Measurements from ENCODE around the gene HS3ST6. TPM values are rescaled to one million over a fixed set of nuclear protein-coding genes. Genes with fewer than 3 reads are reported as not detected.

The HS3ST6 gene
- total RNA-seq, 1 donor from 2014 or later: not detected

DNA sequence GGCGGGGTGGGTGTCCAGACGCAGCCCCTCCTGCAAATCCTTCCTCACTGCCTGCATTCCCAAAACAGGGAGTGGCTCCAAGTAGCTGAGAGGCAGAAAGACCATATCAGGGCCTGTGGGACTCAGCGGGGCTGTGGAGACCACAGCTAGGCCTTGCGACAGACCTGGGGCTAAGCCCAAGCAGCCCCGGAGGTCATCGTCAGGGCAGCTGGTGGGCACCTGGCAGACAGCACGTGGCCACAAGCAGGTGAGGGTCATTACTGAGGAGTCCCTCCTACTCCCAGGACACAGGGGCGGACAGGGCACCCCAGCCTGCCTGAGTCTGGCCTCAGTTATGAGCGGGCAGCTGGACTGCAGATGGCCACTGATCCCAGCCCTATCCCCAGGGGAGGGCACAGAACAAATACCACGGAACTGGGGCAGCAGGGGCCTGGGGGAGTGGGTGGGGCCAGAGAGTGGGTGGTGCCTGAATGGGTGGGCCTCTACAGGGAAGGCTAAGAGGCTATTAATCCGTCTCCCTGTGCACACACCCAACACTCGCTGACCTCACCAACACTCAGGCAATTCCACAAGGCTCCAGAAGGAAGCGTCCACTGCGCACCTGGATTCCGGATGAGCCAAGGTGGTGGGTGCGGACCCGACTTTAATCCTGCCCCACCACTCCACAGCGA, 8.5 kb downstream of the HS3ST6 start:
- FAIRE-seq (no peak), DNase-seq (ENCODE audit: low read depth) (no peak)
- TF ChIP-seq CTCF (IDR thresholded peaks at IDR 0.05; ENCODE audit: insufficient read depth, low read length, severe bottlenecking): no peak
- H3K27me3 ChIP-seq (ENCODE audit: control insufficient read depth, insufficient read depth, low read length): peaks cover 6% of the 10 kb centered on the region
- H3K36me3 ChIP-seq (ENCODE audit: control insufficient read depth, insufficient read depth, low read length): no peaks in the 10 kb centered on the region
- H3K4me3 ChIP-seq (ENCODE audit: low read depth, low read length): no peak overlapping the region

- FAIRE-seq (no peak), DNase-seq (ENCODE audit: low read depth) (no peak)
- TF ChIP-seq CTCF (IDR thresholded peaks at IDR 0.05; ENCODE audit: insufficient read depth, low read length, severe bottlenecking): no peak
- H3K27me3 ChIP-seq (ENCODE audit: control insufficient read depth, insufficient read depth, low read length): peaks cover 8% of the 10 kb centered on the region
- no peak overlapping the region for H3K4me3 ChIP-seq (ENCODE audit: low read depth, low read length)
- no peaks in the 10 kb centered on the region for H3K36me3 ChIP-seq (ENCODE audit: control insufficient read depth, insufficient read depth, low read length)
Observed at GRCh38 chr16:1908983-1909382, 9.2 kb downstream of the HS3ST6 start.

DNA sequence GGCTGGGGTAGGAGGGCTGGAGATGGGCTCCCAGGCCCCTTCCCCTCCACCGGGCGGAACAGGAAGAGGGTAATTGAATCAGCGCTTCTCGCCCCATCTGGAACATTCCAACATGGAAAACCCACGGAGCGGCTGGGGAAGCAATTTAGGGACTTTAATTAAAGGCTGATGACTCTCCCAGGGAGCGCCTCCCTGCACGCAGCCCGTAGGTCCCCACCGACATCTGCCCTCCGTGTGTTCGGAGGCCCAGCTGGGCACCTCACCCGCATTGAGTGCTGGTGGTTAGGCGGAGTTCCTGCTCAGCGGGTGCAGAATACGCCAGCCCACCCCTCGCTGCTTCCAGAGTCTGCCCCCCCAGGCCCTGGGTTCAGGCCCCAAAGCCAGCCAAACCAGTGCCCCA, 10.0 kb downstream of the HS3ST6 start:
- DNase-seq (ENCODE audit: low read depth) (no peak), FAIRE-seq (no peak)
- Histone ChIP-seq H3K27me3 (ENCODE audit: control insufficient read depth, insufficient read depth, low read length) (peaks cover 8% of the 10 kb centered on the region), H3K4me3 (ENCODE audit: low read depth, low read length) (no peak overlapping the region), H3K36me3 (ENCODE audit: control insufficient read depth, insufficient read depth, low read length) (no peaks in the 10 kb centered on the region)
- no peak for TF ChIP-seq CTCF (IDR thresholded peaks at IDR 0.05; ENCODE audit: insufficient read depth, low read length, severe bottlenecking)

- FAIRE-seq: no peak
- H3K27me3 ChIP-seq (ENCODE audit: control insufficient read depth, insufficient read depth, low read length): peaks cover 8% of the 10 kb centered on the region
Observed at GRCh38 chr16:1907226-1907860, 10.9 kb downstream of the HS3ST6 start.

DNA sequence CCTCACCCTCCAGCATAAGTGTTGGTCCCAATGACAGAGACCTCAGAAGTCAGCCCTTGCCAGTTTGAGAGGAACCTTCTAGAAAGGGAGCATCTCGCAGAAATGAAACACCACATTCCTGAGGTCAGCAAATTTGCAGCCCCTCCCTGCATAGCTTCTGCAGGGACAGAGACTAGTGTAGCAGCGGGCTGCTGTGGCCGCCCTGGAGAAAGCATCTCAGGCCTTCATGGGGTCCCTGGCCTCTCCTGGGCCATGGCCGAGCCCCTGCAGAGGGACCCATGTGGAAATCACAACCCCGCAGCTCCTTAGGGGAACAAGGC, 11.4 kb downstream of the HS3ST6 start:
- Histone ChIP-seq H3K4me3 (ENCODE audit: low read depth, low read length) (no peak overlapping the region), H3K27me3 (ENCODE audit: control insufficient read depth, insufficient read depth, low read length) (peaks cover 8% of the 10 kb centered on the region), H3K36me3 (ENCODE audit: control insufficient read depth, insufficient read depth, low read length) (no peaks in the 10 kb centered on the region)
- no peak for TF ChIP-seq CTCF (IDR thresholded peaks at IDR 0.05; ENCODE audit: insufficient read depth, low read length, severe bottlenecking)
- FAIRE-seq: no peak
- no peak for DNase-seq (ENCODE audit: low read depth)

More at GRCh38 chr16:1907226-1907860, 10.9 kb downstream of the HS3ST6 start:
- no peak for TF ChIP-seq CTCF (IDR thresholded peaks at IDR 0.05; ENCODE audit: insufficient read depth, low read length, severe bottlenecking)
- no peak overlapping the region for H3K4me3 ChIP-seq (ENCODE audit: low read depth, low read length)
- no peaks in the 10 kb centered on the region for H3K36me3 ChIP-seq (ENCODE audit: control insufficient read depth, insufficient read depth, low read length)
- DNase-seq (ENCODE audit: low read depth): no peak
